MCF 10A (cell line): ENCODE results near the gene SUSD2. TPM values are rescaled to one million over a fixed set of nuclear protein-coding genes. Genes with fewer than 3 reads are reported as not detected.

Experiments
- BruUV-seq: library from RNA; stranded (reverse); fragments of 400-500 nt; replicated peaks from 2 replicates; lab custom pipeline; 2021; lab: Mats Ljungman, UMichigan
- CTCF ChIA-PET: fragments of 300-600 bp; sonication (Branson Sonifier 250); formaldehyde crosslinking; extraction: SDS; loops from one replicate; lab custom pipeline; 2021; ENCODE audit warnings: antibody characterized with exemption, inconsistent platforms; lab: Yijun Ruan, JAX
- POLR2A ChIA-PET: fragments of 300-600, 350-650 bp; sonication (Branson Sonifier 250); formaldehyde crosslinking; extraction: SDS; loops from one replicate; lab custom pipeline; 2020; ENCODE audit warnings: antibody characterized with exemption, inconsistent platforms; lab: Yijun Ruan, JAX
- DNase-seq: peaks from one replicate; pipeline ENCODE4 v3.0.0-alpha.2; 2018; ENCODE audit not compliant: unreplicated experiment
- H3K27ac Mint-ChIP-seq: one replicate; pipeline ENCODE4 v1.8.0; 2022; ENCODE audit warnings: mild to moderate bottlenecking, low read depth, mixed read lengths; ENCODE audit not compliant: unreplicated experiment
- H3K27me3 Mint-ChIP-seq: one replicate; pipeline ENCODE4 v1.8.0; 2022; ENCODE audit warnings: mixed read lengths; ENCODE audit not compliant: insufficient read depth, unreplicated experiment
- H3K36me3 Mint-ChIP-seq: one replicate; pipeline ENCODE4 v1.8.0; 2022; ENCODE audit warnings: mild to moderate bottlenecking, moderate library complexity, mixed read lengths; ENCODE audit not compliant: insufficient read depth, unreplicated experiment
- H3K4me1 Mint-ChIP-seq: one replicate; pipeline ENCODE4 v1.8.0; 2022; ENCODE audit warnings: mixed read lengths; ENCODE audit not compliant: insufficient read depth, unreplicated experiment
- H3K4me3 Mint-ChIP-seq: one replicate; pipeline ENCODE4 v1.8.0; 2022; ENCODE audit warnings: mild to moderate bottlenecking, moderate library complexity, mixed read lengths; ENCODE audit not compliant: unreplicated experiment
- H3K9me3 Mint-ChIP-seq: one replicate; pipeline ENCODE4 v1.8.0; 2022; ENCODE audit warnings: mixed read lengths; ENCODE audit not compliant: unreplicated experiment
- CTCF ChIP-seq: fragments of 200-600 bp; IDR thresholded peaks from one replicate; pipeline ENCODE4 v1.8.0; 2022; ENCODE audit warnings: antibody characterized with exemption, mild to moderate bottlenecking; ENCODE audit not compliant: unreplicated experiment
- intact Hi-C: fragments of 100-400 bp; cut with micrococcal nuclease; formaldehyde crosslinking; loops from 2 replicates; pipeline ENCODE4 v1.14.1; 2022
- total RNA-seq: library from RNA; stranded (reverse); gene quantifications from 2 replicates; pipeline ENCODE4 v1.2.3, GENCODE V29; 2022

SUSD2 gene
- total RNA-seq, 1 experiment from 2014 or later = 32.8 TPM

GRCh38 chr22:24164940-24165339 is 16.3 kb upstream of the SUSD2 start:
- Mint-ChIP-seq H3K27me3 (no peaks in the 10 kb centered on the region), H3K9me3 (no peaks in the 10 kb centered on the region), H3K4me3 (no peak overlapping the region), H3K4me1 (peaks cover 5% of the 10 kb centered on the region), H3K27ac (no peak overlapping the region), H3K36me3 (peaks cover 19% of the 10 kb centered on the region)
- ChIA-PET CTCF (interaction anchor here (2.2 to 3.0 kb wide), 2 partner anchors 9 kb away, joined by 15 to 16 read pairs; no protein-coding TSS in a partner anchor), POLR2A (interaction anchor here (0.6 kb wide), 1 partner anchor 15 kb away, joined by 4 read pairs; no protein-coding TSS in a partner anchor)
- no peak for TF ChIP-seq CTCF
- DNase-seq = no peak
- intact Hi-C loops = no loop called here
- BruUV-seq = no TSS peak

DNA sequence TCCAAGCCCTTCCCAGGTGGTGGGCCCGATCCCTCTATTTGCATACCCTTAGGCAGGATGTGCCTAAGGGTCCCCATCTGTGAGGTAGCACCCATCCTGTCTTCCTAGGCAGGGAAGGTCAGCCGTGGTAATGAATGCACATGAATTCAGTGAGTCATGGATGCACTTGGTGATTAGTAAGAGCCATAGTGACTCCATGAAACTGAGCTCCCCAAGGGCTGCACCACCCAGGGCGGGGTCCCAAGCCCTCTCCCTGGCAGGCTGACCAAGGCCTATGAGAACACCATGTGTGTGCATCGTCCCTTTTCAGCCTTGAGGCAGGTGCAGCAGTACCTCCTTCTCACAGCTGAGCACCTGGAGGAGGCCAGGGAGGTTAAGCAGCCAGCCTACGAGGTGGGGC is 15.6 kb upstream of the SUSD2 start:
- no peak overlapping the region for H3K4me3 Mint-ChIP-seq
- no peak for DNase-seq
- H3K36me3 Mint-ChIP-seq = peaks cover 19% of the 10 kb centered on the region
- H3K9me3 Mint-ChIP-seq = no peaks in the 10 kb centered on the region
- H3K27me3 Mint-ChIP-seq = no peaks in the 10 kb centered on the region
- intact Hi-C loops = no loop called here
- ChIA-PET POLR2A (interaction anchor here (0.6 kb wide), 1 partner anchor 14 kb away, joined by 4 read pairs; no protein-coding TSS in a partner anchor), CTCF (interaction anchor here (2.2 to 3.0 kb wide), 2 partner anchors 9 to 10 kb away, joined by 15 to 16 read pairs; no protein-coding TSS in a partner anchor)
- H3K4me1 Mint-ChIP-seq = peaks cover 5% of the 10 kb centered on the region
- BruUV-seq = no TSS peak
- no peak for TF ChIP-seq CTCF
- no peak overlapping the region for H3K27ac Mint-ChIP-seq

GRCh38 chr22:24166811-24167210 is 14.5 kb upstream of the SUSD2 start:
- TF ChIP-seq CTCF = no peak
- no peaks in the 10 kb centered on the region for H3K9me3 Mint-ChIP-seq
- H3K4me3 Mint-ChIP-seq = no peak overlapping the region
- POLR2A ChIA-PET = no interaction called here
- no peaks in the 10 kb centered on the region for H3K27me3 Mint-ChIP-seq
- peaks cover 19% of the 10 kb centered on the region for H3K36me3 Mint-ChIP-seq
- peaks cover 5% of the 10 kb centered on the region for H3K4me1 Mint-ChIP-seq
- H3K27ac Mint-ChIP-seq = no peak overlapping the region
- CTCF ChIA-PET = interaction anchor here (0.9 kb wide), 1 partner anchor 8 kb away, joined by 3 read pairs; no protein-coding TSS in a partner anchor
- no peak for DNase-seq
- intact Hi-C loops = no loop called here
- BruUV-seq = no TSS peak

DNA sequence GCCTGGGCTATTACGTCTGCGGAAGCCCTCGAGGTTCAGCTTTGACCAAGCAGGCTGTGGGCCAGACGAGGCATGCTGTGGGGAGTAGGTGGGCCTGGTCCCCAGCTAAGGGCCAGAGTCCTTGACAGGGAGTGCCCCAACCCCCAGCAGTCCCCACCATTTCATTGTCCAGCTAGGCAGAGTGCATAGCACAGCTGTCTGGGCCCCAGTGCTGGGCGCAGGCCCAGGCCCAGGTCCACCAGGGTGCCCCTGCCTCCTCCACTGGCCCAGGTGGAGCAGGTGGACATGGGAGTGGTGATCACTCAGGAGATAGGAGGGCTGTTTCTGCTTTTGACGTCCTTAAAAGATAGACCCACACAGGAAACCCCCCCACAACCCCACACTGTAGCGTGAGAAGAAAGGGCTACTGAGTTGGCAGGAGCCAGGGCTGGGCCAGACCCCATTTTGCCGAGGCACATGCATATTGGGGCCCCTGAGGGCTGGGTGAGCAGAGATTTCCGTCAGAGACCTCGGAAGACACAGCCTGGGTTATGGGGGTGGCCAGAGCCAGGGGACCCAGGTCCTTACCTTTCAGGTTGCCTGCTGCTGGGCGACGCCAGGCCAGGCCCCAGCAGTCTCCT is 11.7 kb upstream of the SUSD2 start:
- TF ChIP-seq CTCF = no peak
- BruUV-seq = no TSS peak
- no peaks in the 10 kb centered on the region for H3K27me3 Mint-ChIP-seq
- POLR2A ChIA-PET = no interaction called here
- H3K36me3 Mint-ChIP-seq = peaks cover 24% of the 10 kb centered on the region
- H3K4me3 Mint-ChIP-seq = no peak overlapping the region
- CTCF ChIA-PET = interaction anchor here (0.6 to 7.0 kb wide), 2 partner anchors 13 to 189 kb away, joined by 3 to 35 read pairs; no protein-coding TSS in a partner anchor
- H3K9me3 Mint-ChIP-seq = no peaks in the 10 kb centered on the region
- intact Hi-C loops = no loop called here
- no peak overlapping the region for H3K27ac Mint-ChIP-seq
- no peak for DNase-seq
- peaks cover 5% of the 10 kb centered on the region for H3K4me1 Mint-ChIP-seq
